Measurements from ENCODE around the gene PGLYRP4.

Gene PGLYRP4

DNA sequence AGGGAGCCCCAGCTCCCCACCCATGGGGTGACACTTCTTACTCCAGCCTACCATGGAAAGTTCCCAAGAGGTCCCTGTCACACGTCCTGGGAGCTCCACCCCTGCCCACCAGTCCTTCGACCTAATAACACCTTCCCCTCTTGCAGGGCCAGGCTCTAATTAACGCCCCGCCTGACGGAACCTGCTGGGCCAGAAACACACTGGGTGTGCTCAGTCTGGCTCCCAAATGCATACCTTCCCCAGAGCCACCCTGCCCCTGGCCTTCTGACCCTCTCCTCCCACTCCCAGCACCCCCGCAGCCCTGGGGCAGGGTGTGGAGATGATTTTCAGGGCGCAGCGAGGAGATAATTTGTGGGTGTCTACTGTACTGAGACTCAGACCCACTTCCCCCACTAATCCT is 56.5 kb downstream of the PGLYRP4 start:
- no peak for FAIRE-seq

GRCh38 chr1:153291514-153291913 is 57.1 kb downstream of the PGLYRP4 start:
- FAIRE-seq (no peak), DNase-seq (ENCODE audit: low spot score) (no peak)

More for the DNA sequence above, 56.5 kb downstream of the PGLYRP4 start:
- DNase-seq (ENCODE audit: low spot score), result no peak

- FAIRE-seq (no peak), DNase-seq (ENCODE audit: low spot score) (peak; percentile 58)
These were observed 59.9 kb downstream of the PGLYRP4 start for GRCh38 chr1:153288634-153289275.

Data from urothelium cell line (cell line).